RWPE1 (cell line): Measurements from ENCODE around the gene HOXA3.
A peak's percentile ranks its signal among the peaks of the same experiment; 100 is the strongest.

Source experiments
- CTCF ChIA-PET: fragments of 350-600 bp; sonication (Branson Sonifier 250); formaldehyde crosslinking; extraction: SDS; loops from one replicate; lab custom pipeline; 2021; lab: Yijun Ruan, JAX
- POLR2A ChIA-PET: fragments of 400-600 bp; formaldehyde crosslinking; extraction: SDS; loops from one replicate; lab custom pipeline; 2020; ENCODE audit warnings: antibody characterized with exemption; ENCODE audit not compliant: low non-redundant PET; lab: Yijun Ruan, JAX
- DNase-seq: peaks from one replicate; pipeline ENCODE4 v3.0.0; 2012; ENCODE audit warnings: low spot score
- H3K27ac ChIP-seq: fragments of 450-650 bp; 2 replicates; pipeline ENCODE4 v1.5.1; 2017
- TF ChIP-seq, protein P1 (sequence below): fragments of 450-650 bp; conservative IDR thresholded peaks from 2 replicates; pipeline ENCODE4 v1.5.1; 2017; ENCODE audit warnings: low read depth, mild to moderate bottlenecking

Gene HOXA3

GRCh38 chr7:27198138-27198841 lies 45.9 kb upstream of the HOXA3 start:
- ChIA-PET CTCF (interaction anchor here (0.8 to 1.6 kb wide), 4 partner anchors 12 to 822 kb away, joined by 3 to 5 read pairs (median 4); no protein-coding TSS in a partner anchor), POLR2A (no interaction called here)
- TF ChIP-seq, protein P1, sequence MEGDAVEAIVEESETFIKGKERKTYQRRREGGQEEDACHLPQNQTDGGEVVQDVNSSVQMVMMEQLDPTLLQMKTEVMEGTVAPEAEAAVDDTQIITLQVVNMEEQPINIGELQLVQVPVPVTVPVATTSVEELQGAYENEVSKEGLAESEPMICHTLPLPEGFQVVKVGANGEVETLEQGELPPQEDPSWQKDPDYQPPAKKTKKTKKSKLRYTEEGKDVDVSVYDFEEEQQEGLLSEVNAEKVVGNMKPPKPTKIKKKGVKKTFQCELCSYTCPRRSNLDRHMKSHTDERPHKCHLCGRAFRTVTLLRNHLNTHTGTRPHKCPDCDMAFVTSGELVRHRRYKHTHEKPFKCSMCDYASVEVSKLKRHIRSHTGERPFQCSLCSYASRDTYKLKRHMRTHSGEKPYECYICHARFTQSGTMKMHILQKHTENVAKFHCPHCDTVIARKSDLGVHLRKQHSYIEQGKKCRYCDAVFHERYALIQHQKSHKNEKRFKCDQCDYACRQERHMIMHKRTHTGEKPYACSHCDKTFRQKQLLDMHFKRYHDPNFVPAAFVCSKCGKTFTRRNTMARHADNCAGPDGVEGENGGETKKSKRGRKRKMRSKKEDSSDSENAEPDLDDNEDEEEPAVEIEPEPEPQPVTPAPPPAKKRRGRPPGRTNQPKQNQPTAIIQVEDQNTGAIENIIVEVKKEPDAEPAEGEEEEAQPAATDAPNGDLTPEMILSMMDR: no peak
- DNase-seq: no peak
- H3K27ac ChIP-seq: peak overlapping the region; percentile 90

DNA sequence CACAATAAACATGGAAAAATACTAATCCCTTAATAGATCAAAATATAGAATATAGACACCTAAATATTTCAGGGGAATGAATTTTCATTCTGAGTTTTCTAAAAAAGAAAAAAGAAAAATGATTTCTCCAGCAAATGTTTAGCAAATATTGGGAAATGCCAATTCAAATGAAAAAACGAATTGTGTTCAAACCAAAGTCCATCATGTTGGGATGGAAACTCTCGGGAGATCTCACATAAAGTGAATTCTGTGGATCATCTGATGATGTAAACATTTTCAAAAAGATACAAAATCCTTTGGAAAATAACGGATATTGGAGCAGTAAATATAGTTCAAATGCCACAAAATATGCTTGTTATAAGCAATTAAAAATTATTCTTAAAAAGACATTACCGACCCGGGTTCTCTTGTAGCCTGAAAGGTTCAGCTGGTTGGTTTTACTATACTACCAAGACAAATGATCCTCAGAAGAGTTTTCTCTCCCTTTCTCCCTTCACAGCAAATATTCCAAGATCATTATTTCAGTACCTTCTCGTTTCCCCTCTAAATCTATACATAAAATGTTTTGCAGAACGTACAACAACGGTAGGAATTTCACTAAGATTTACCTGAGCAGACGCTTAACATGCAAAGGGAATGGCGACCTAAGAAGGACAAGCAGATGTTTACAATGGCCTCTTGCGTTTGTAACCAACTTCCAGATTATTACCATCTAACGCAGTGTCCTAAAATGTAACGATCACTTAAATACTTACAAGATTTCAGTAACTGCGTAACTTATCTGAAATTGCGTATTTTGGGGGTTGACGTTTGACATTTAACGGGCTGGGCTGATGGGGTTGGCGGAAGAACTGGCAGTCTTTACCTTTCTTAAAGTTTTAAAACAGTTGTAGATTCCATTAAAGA lies 45.0 kb upstream of the HOXA3 start:
- ChIA-PET POLR2A (no interaction called here), CTCF (interaction anchor here (0.8 kb wide), 1 partner anchor 823 kb away, joined by 3 read pairs; no protein-coding TSS in a partner anchor)
- H3K27ac ChIP-seq: no peak overlapping the region
- DNase-seq: no peak
- TF ChIP-seq, protein P1: no peak

- no peak overlapping the region for H3K27ac ChIP-seq
- ChIA-PET POLR2A (no interaction called here), CTCF (interaction anchor here (0.5 to 1.5 kb wide), 19 partner anchors 10 to 1720 kb away, joined by 3 to 10 read pairs (median 4); partner anchors contain the start of genes HOXA10 and TAX1BP1)
- no peak for DNase-seq
- TF ChIP-seq, protein P1: peak; percentile 85
These were observed 43.9 kb upstream of the HOXA3 start for GRCh38 chr7:27196287-27196767.

DNA sequence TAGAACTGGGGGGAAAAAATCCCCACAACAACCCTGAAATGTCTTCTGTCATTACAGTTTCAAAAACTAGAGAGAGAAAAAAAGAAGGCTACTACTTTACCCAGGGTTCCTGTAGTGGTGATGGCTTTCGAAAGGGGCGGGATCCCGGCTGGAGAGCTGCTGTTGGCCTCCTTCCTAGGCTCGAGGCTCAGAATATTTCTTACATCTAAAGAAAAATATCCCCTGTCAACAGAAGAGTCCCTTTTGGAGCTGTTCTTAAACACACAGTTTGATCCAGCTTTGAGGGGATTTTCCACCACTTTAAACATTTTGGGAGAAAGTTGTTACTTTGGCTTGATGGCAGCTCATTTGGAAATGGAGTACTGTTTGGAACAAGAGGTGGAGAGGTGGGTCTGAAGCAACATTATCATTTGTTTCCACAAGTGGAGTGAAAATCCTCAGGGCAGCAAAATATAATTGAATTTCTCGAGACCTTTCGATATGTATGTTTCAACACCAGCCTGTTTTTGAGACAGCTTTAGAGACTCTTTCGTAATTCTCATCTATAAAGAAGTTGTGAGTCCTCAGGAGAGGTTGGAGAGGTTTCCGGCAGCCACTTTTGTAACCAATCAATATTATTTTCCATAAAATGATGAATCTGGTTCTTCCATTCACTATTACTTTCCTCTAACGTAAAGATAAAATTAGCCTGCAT lies 42.5 kb upstream of the HOXA3 start:
- POLR2A ChIA-PET: interaction anchor here (0.7 kb wide), 1 partner anchor 385 kb away, joined by 3 read pairs; no protein-coding TSS in a partner anchor

GRCh38 chr7:27194002-27194352 lies 41.6 kb upstream of the HOXA3 start:
- DNase-seq: no peak
- TF ChIP-seq, protein P1: no peak
- ChIA-PET POLR2A (interaction anchor here (0.7 kb wide), 1 partner anchor 386 kb away, joined by 3 read pairs; no protein-coding TSS in a partner anchor), CTCF (interaction anchor here (0.7 to 0.8 kb wide), 2 partner anchors 412 to 534 kb away, joined by 3 to 7 read pairs; no protein-coding TSS in a partner anchor)
- peak overlapping the region; percentile 90 for H3K27ac ChIP-seq

More for the DNA sequence above, 42.5 kb upstream of the HOXA3 start:
- H3K27ac ChIP-seq: no peak overlapping the region
- TF ChIP-seq, protein P1: no peak
- CTCF ChIA-PET: interaction anchor here (0.8 to 1.5 kb wide), 2 partner anchors 411 to 825 kb away, joined by 4 to 7 read pairs; no protein-coding TSS in a partner anchor
- DNase-seq: no peak
